NT2/D1 (cell line): ENCODE data around the gene TRPM2.

Source experiments
- DNase-seq: peaks from one replicate; pipeline ENCODE4 v3.0.0-alpha.2; 2011; ENCODE audit warnings: low read depth, low spot score
- H3K27me3 ChIP-seq: 2 replicates; pipeline ENCODE4 v1.6.0; 2011; ENCODE audit warnings: mild to moderate bottlenecking; ENCODE audit not compliant: insufficient read length, insufficient read depth
- H3K36me3 ChIP-seq: 2 replicates; pipeline ENCODE4 v1.6.1; 2011; ENCODE audit warnings: mild to moderate bottlenecking, low read length, mixed read lengths; ENCODE audit not compliant: insufficient read depth, insufficient read length
- H3K4me1 ChIP-seq: 2 replicates; pipeline ENCODE4 v1.5.1; 2011; ENCODE audit not compliant: insufficient read depth, insufficient read length
- H3K4me3 ChIP-seq: 2 replicates; pipeline ENCODE4 v1.5.1; 2011; ENCODE audit warnings: low read depth; ENCODE audit not compliant: insufficient read length
- H3K9ac ChIP-seq: 2 replicates; pipeline ENCODE4 v1.6.0; 2011; ENCODE audit warnings: low read depth; ENCODE audit not compliant: insufficient read length
- H3K9me3 ChIP-seq: 2 replicates; pipeline ENCODE4 v1.5.1; 2011; ENCODE audit warnings: mild to moderate bottlenecking, low read length; ENCODE audit not compliant: insufficient read depth
- SUZ12 ChIP-seq: IDR thresholded peaks from 2 replicates; pipeline ENCODE4 v1.6.1; 2011; ENCODE audit not compliant: insufficient read length, insufficient read depth; ENCODE audit errors: extremely low read depth
- YY1 ChIP-seq: IDR thresholded peaks from 2 replicates; pipeline ENCODE4 v1.6.1; 2011; ENCODE audit not compliant: insufficient read length, insufficient read depth
- ZNF274 ChIP-seq: IDR thresholded peaks from 2 replicates; pipeline ENCODE4 v1.6.1; 2011; ENCODE audit warnings: mild to moderate bottlenecking, low read depth, low read length

Gene TRPM2

GRCh38 chr21:44371596-44371995 lies 18.2 kb downstream of the TRPM2 start:
- Histone ChIP-seq H3K4me3 (no peak overlapping the region), H3K9ac (no peak overlapping the region), H3K9me3 (peaks cover 7% of the 10 kb centered on the region; the same call in 1 of the 2 replicates), H3K36me3 (no peaks in the 10 kb centered on the region), H3K27me3 (peaks cover 22% of the 10 kb centered on the region), H3K4me1 (peaks cover 12% of the 10 kb centered on the region)
- no peak for TF ChIP-seq ZNF274
- no peak for TF ChIP-seq YY1
- no peak for TF ChIP-seq SUZ12
- no peak for DNase-seq

- Histone ChIP-seq H3K9me3 (peaks cover 7% of the 10 kb centered on the region; the same call in 1 of the 2 replicates), H3K9ac (no peak overlapping the region), H3K4me1 (peaks cover 22% of the 10 kb centered on the region), H3K36me3 (no peaks in the 10 kb centered on the region), H3K4me3 (no peak overlapping the region), H3K27me3 (peaks cover 22% of the 10 kb centered on the region)
- no peak for DNase-seq
- no peak for TF ChIP-seq SUZ12
- no peak for TF ChIP-seq YY1
- TF ChIP-seq ZNF274: no peak
These were observed 19.2 kb downstream of the TRPM2 start for GRCh38 chr21:44372616-44373015.

- H3K9me3 ChIP-seq: peaks cover 7% of the 10 kb centered on the region; the same call in 1 of the 2 replicates
- no peak for DNase-seq
- no peak overlapping the region for H3K4me3 ChIP-seq
- no peak overlapping the region for H3K9ac ChIP-seq
- peaks cover 23% of the 10 kb centered on the region for H3K27me3 ChIP-seq
- TF ChIP-seq SUZ12: no peak
- no peaks in the 10 kb centered on the region for H3K36me3 ChIP-seq
- H3K4me1 ChIP-seq: peaks cover 29% of the 10 kb centered on the region
These were observed 21.3 kb downstream of the TRPM2 start for GRCh38 chr21:44374601-44375280.

GRCh38 chr21:44375281-44375651 lies 21.8 kb downstream of the TRPM2 start:
- DNase-seq: no peak
- TF ChIP-seq ZNF274 (no peak), SUZ12 (no peak), YY1 (no peak)
- no peak overlapping the region for H3K9ac ChIP-seq
- peaks cover 28% of the 10 kb centered on the region for H3K4me1 ChIP-seq
- H3K9me3 ChIP-seq: peaks cover 7% of the 10 kb centered on the region; the same call in 1 of the 2 replicates
- no peak overlapping the region for H3K4me3 ChIP-seq
- H3K36me3 ChIP-seq: no peaks in the 10 kb centered on the region
- H3K27me3 ChIP-seq: peaks cover 22% of the 10 kb centered on the region

- no peaks in the 10 kb centered on the region for H3K36me3 ChIP-seq
- H3K4me3 ChIP-seq: no peak overlapping the region
- H3K27me3 ChIP-seq: peaks cover 16% of the 10 kb centered on the region
- peaks cover 7% of the 10 kb centered on the region; the same call in 1 of the 2 replicates for H3K9me3 ChIP-seq
- no peak for DNase-seq
- H3K4me1 ChIP-seq: peaks cover 28% of the 10 kb centered on the region
- TF ChIP-seq ZNF274: no peak
- no peak overlapping the region for H3K9ac ChIP-seq
These were observed 22.4 kb downstream of the TRPM2 start for GRCh38 chr21:44375761-44376241.

GRCh38 chr21:44376606-44377005 lies 23.2 kb downstream of the TRPM2 start:
- peaks cover 11% of the 10 kb centered on the region for H3K27me3 ChIP-seq
- H3K4me1 ChIP-seq: peaks cover 28% of the 10 kb centered on the region
- no peak for DNase-seq
- H3K9me3 ChIP-seq: peaks cover 7% of the 10 kb centered on the region; the same call in 1 of the 2 replicates
- H3K4me3 ChIP-seq: no peak overlapping the region
- no peak overlapping the region for H3K9ac ChIP-seq
- no peaks in the 10 kb centered on the region for H3K36me3 ChIP-seq
- TF ChIP-seq SUZ12 (no peak), YY1 (no peak), ZNF274 (no peak)

GRCh38 chr21:44377201-44377921 lies 23.9 kb downstream of the TRPM2 start:
- no peaks in the 10 kb centered on the region for H3K36me3 ChIP-seq
- peaks cover 9% of the 10 kb centered on the region for H3K27me3 ChIP-seq
- TF ChIP-seq ZNF274: no peak
- TF ChIP-seq SUZ12: no peak
- TF ChIP-seq YY1: no peak
- no peak overlapping the region for H3K4me3 ChIP-seq
- peaks cover 7% of the 10 kb centered on the region; the same call in 1 of the 2 replicates for H3K9me3 ChIP-seq
- peak; percentile 18 for DNase-seq
- H3K4me1 ChIP-seq: peaks cover 28% of the 10 kb centered on the region
- H3K9ac ChIP-seq: no peak overlapping the region
